Duodenal mucosa (tissue), 2 donors: ENCODE measurements around the gene UBE2Q1.
A peak's percentile ranks its signal among the peaks of the same experiment; 100 is the strongest.

ENCODE experiments used
- H3K27ac ChIP-seq: one replicate; pipeline ENCODE4 v1.7.0; 2013; ENCODE audit warnings: low read depth, low read length
- H3K27me3 ChIP-seq, 2 donors: one replicate each; pipeline ENCODE4 v1.7.0; 2013; ENCODE audit warnings: low read length in 2 of 2, control low read depth in 1 of 2; ENCODE audit not compliant: insufficient read depth in 2 of 2, control insufficient read depth in 1 of 2
- H3K36me3 ChIP-seq, 2 donors: one replicate each; pipeline ENCODE4 v1.7.0; 2013; ENCODE audit warnings: low read length in 2 of 2, control low read depth in 1 of 2; ENCODE audit not compliant: insufficient read depth in 2 of 2, control insufficient read depth in 1 of 2
- H3K4me1 ChIP-seq, 2 donors: one replicate each; pipeline ENCODE4 v1.7.0; 2013; ENCODE audit warnings: low read length in 2 of 2, control low read depth in 1 of 2; ENCODE audit not compliant: insufficient read depth in 2 of 2, control insufficient read depth in 1 of 2
- H3K4me3 ChIP-seq, 2 donors: one replicate each; pipeline ENCODE4 v1.7.0; 2013; ENCODE audit warnings: low read length in 2 of 2, low read depth in 1 of 2
- H3K9ac ChIP-seq, 2 donors: one replicate each; pipeline ENCODE4 v1.7.0; 2013; ENCODE audit warnings: low read length in 2 of 2, low read depth in 1 of 2
- H3K9me3 ChIP-seq, 2 donors: one replicate each; pipeline ENCODE4 v1.7.0; 2013; ENCODE audit warnings: low read length in 2 of 2, control low read depth in 1 of 2; ENCODE audit not compliant: control insufficient read depth in 1 of 2

The UBE2Q1 gene

GRCh38 chr1:154571244-154571963 is 12.9 kb upstream of the UBE2Q1 start:
- H3K9me3 ChIP-seq = no peaks in the 10 kb centered on the region
- no peaks in the 10 kb centered on the region for H3K36me3 ChIP-seq
- H3K27ac ChIP-seq = no peak overlapping the region
- H3K4me1 ChIP-seq = peaks cover 5 to 9% of the 10 kb centered on the region in 2 donors
- H3K9ac ChIP-seq = no peak overlapping the region
- H3K27me3 ChIP-seq = peaks cover 12 to 17% of the 10 kb centered on the region in 2 donors
- no peak overlapping the region for H3K4me3 ChIP-seq

- Histone ChIP-seq H3K4me1 (peaks cover 5 to 9% of the 10 kb centered on the region in 2 donors), H3K27me3 (peaks cover 13 to 17% of the 10 kb centered on the region in 2 donors), H3K36me3 (no peaks in the 10 kb centered on the region), H3K9me3 (no peaks in the 10 kb centered on the region), H3K4me3 (peak overlapping the region in 1 of 2 donors; percentile 43), H3K9ac (no peak overlapping the region), H3K27ac (no peak overlapping the region)
These were observed 9.8 kb upstream of the UBE2Q1 start for GRCh38 chr1:154568157-154568815.

DNA sequence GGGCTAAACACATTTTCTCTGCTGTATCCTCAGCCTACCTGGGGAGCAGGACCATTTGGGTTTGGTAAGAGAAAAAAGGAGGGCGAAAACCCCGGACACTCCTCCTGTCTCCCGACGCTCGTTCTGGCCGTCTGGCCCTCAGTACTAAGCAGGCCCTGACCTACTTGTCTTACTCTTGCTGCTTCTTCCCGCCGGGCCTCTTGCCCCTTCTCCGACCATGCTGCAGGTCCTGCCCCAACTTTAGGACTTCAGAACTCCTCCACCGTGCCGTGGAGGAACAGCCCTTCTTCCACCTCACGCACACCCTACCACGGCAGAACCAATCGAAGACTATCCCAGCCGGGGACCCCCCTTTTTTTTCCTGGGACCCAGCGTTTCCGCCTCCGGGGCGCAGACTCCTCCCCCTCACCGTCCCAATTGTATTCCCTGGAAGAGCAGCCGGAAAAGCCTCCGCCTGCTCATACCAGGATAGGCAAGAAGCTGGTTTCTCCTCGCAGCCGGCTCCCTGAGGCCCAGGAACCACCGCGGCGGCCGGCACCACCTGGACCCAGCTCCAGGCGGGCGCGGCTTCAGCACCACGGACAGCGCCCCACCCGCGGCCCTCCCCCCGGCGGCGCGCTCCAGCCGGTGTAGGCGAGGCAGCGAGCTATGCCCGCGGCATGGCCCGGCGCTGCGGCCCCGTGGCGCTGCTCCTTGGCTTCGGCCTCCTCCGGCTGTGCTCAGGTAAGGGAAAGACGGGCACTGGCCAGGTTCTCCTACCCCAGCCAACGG is 9.1 kb upstream of the UBE2Q1 start, which contains the start of gene CHRNB2:
TSS of gene CHRNB2 (plus strand) at position 393 of the 771 bp plus-strand sequence. CDS start at position 660, 267 bp downstream.
- Histone ChIP-seq H3K27me3 (peaks cover 13 to 17% of the 10 kb centered on the region in 2 donors), H3K9me3 (no peaks in the 10 kb centered on the region), H3K27ac (no peak within 1 kb of the TSS), H3K9ac (no peak within 1 kb of the TSS), H3K36me3 (no peaks in the 10 kb centered on the region), H3K4me3 (peak within 1 kb of the TSS in 1 of 2 donors; percentile 43), H3K4me1 (peaks cover 5 to 9% of the 10 kb centered on the region in 2 donors)

DNA sequence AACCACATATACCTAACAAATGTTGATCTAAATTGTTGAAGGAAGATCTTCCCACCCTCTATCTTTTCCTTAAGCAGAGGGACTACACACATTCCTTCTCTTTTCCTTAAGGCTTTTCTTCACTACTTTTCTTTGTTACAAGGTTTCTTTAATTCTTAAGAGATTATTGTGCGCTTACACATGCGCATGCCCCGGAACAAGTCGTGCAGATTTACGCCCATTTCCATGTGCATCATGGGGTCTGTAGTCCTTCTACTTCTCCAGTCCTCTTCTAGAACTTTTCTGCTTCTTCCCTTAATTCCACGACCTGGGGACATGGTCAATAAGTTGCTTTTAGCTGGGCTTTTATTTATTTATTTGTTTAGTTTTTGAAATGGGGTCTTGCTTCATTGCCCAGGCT is 7.4 kb upstream of the UBE2Q1 start:
- no peak overlapping the region for H3K9ac ChIP-seq
- no peak overlapping the region for H3K4me3 ChIP-seq
- no peak overlapping the region for H3K27ac ChIP-seq
- peaks cover 13 to 17% of the 10 kb centered on the region in 2 donors for H3K27me3 ChIP-seq
- no peaks in the 10 kb centered on the region for H3K36me3 ChIP-seq
- H3K4me1 ChIP-seq = peaks cover 5 to 9% of the 10 kb centered on the region in 2 donors
- H3K9me3 ChIP-seq = no peaks in the 10 kb centered on the region

DNA sequence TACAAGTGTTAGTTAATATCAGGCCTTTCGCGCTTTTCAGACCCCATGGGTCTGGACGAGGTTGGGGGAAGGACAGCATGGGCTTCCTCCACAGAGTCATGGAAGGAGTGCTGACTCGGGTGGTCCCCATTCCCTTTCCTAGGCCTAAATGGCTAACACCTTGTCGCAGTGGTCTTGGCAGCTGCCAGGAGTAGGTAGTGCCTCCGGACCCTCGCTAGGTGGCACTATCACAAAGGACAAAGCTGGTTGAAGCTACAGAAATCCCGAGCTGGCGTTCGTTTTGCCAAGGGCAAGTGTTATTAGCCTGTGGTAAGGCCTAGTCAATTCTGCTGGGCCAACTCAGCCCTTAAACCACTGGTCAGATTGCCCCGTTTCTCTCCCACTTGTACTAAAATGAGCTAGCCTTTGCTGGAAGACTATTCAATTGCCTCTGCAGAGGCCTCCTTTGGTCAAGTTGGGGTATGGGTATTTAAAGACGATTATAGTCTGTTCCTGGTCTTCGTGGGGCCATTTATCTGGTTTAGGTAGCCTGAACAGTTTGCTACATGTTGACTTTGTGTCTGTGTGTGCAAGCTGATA is 1.1 kb upstream of the UBE2Q1 start:
- no peaks in the 10 kb centered on the region for H3K9me3 ChIP-seq
- H3K9ac ChIP-seq = peak overlapping the region; percentile 81 to 84
- H3K4me3 ChIP-seq = peak overlapping the region; percentile 91
- H3K36me3 ChIP-seq = peaks cover 13 to 14% of the 10 kb centered on the region in 2 donors
- peak overlapping the region; percentile 78 for H3K27ac ChIP-seq
- H3K4me1 ChIP-seq = peaks cover 20 to 28% of the 10 kb centered on the region in 2 donors
- no peaks in the 10 kb centered on the region for H3K27me3 ChIP-seq

DNA sequence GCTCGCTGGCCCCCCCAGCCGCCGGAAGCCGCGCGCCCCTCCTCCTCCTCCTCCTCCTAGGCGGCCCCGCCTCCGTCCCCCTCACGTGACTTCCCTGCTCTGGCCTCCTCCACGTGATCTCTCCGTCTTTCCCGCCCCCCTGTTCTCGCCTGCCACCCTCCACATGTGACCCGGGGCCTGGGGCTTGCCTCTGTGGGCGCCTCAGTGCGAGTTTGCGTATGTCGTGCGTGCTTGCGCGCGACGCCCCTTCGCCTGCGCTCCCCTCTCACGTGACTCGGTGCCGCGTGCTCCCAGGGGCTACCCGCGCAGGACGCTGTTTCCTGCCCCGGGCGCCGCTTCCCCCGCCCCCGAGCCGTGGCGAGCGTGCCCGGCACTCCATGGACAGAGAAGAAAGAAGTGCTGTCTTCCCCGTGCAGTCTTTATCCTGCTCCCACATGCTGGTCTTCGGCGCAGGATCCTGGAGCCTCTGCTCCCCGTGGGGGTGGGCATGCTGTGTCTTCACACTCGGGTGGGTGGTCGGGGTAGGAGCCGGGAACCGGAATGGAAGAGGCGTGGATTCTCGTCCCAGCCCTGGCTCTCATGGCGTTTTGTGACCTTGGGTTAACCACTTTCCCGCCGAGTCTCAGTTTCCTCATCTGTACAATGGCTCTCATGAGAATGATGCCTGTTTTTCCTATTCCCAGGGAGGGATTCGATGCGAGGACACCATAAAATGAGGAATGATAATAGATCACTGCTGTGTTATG is 431 bp upstream of the UBE2Q1 start:
- no peaks in the 10 kb centered on the region for H3K9me3 ChIP-seq
- H3K36me3 ChIP-seq = peaks cover 17 to 21% of the 10 kb centered on the region in 2 donors
- H3K27ac ChIP-seq = peak overlapping the region; percentile 78
- peak overlapping the region; percentile 81 to 84 for H3K9ac ChIP-seq
- peak overlapping the region; percentile 91 for H3K4me3 ChIP-seq
- H3K4me1 ChIP-seq = peaks cover 20 to 28% of the 10 kb centered on the region in 2 donors
- no peaks in the 10 kb centered on the region for H3K27me3 ChIP-seq

DNA sequence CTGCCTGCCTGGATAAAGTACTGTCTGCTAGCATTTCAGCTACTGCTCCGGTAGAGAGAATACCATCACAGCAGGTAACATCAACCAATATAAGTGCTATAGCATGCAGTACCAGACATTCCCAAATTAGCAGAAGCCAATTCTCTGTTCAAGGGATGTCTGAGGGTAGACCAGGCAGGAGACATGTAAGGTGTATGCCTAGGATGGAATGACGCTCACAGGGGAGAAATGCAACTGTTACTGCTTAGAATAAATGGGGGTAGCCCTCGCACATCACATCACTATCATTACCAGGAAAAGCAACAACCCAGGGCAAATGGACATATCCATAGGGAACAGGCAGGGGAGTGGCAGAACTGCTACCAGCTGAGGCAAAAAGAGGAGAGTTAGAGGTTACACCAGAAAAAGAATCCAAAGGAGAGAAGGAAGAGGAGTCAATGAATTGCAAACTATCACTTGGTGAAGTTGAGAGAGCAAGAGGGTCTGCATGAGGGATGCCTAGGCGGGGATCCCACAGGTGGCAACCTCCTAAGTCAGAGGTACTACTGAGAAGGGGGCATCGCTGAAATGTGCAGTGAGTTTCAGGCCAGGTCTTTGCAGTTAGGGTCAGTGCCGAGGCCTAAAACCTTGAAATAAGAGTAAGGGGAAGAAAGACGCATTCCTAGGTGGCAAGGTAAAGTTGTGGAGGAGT is 1.1 kb downstream of the UBE2Q1 start:
- Histone ChIP-seq H3K9ac (peak overlapping the region; percentile 68 to 69), H3K27ac (no peak overlapping the region), H3K36me3 (peaks cover 29 to 36% of the 10 kb centered on the region in 2 donors), H3K4me3 (peak overlapping the region; percentile 85 to 89), H3K4me1 (peaks cover 20 to 28% of the 10 kb centered on the region in 2 donors), H3K9me3 (no peaks in the 10 kb centered on the region), H3K27me3 (no peaks in the 10 kb centered on the region)

- peak overlapping the region; percentile 85 to 89 for H3K4me3 ChIP-seq
- H3K27me3 ChIP-seq = no peaks in the 10 kb centered on the region
- H3K36me3 ChIP-seq = peaks cover 39 to 46% of the 10 kb centered on the region in 2 donors
- H3K27ac ChIP-seq = no peak overlapping the region
- peaks cover 21 to 34% of the 10 kb centered on the region in 2 donors for H3K4me1 ChIP-seq
- peak overlapping the region; percentile 68 to 69 for H3K9ac ChIP-seq
- no peaks in the 10 kb centered on the region for H3K9me3 ChIP-seq
These were observed 2.0 kb downstream of the UBE2Q1 start for GRCh38 chr1:154556422-154556821.
